ENCODE measurements around the gene NXF2.
"Not testable (repeated sequence)": the region's sequence is repeated elsewhere in the genome, so short reads cannot be mapped to it uniquely, and the experiment has no call there.

NXF2 gene

GRCh38 chrX:102246893-102247292 lies at the start of gene NXF2:
Gene NXF2 (plus strand): TSS chrX:102247167. CDS start chrX:102307079, 59,912 bp downstream.
- not testable (repeated sequence) for H3K4me1 ChIP-seq (ENCODE audit: insufficient read depth, low read length); H3K36me3 ChIP-seq (ENCODE audit: insufficient read depth, low read length); H3K4me3 ChIP-seq (ENCODE audit: low read length); H3K9me3 ChIP-seq (ENCODE audit: low read length); H2AFZ ChIP-seq (ENCODE audit: low read depth, low read length); H3K27me3 ChIP-seq (ENCODE audit: insufficient read depth, low read length)

- not testable (repeated sequence) for H3K27me3 ChIP-seq (ENCODE audit: insufficient read depth, low read length); H3K4me1 ChIP-seq (ENCODE audit: insufficient read depth, low read length); H3K9me3 ChIP-seq (ENCODE audit: low read length); H2AFZ ChIP-seq (ENCODE audit: low read depth, low read length); H3K36me3 ChIP-seq (ENCODE audit: insufficient read depth, low read length); H3K4me3 ChIP-seq (ENCODE audit: low read length)
Measured at GRCh38 chrX:102207940-102208339, 39.0 kb upstream of the NXF2 start.

- not testable (repeated sequence) for H3K4me1 ChIP-seq (ENCODE audit: insufficient read depth, low read length); H3K9me3 ChIP-seq (ENCODE audit: low read length); H2AFZ ChIP-seq (ENCODE audit: low read depth, low read length); H3K36me3 ChIP-seq (ENCODE audit: insufficient read depth, low read length); H3K4me3 ChIP-seq (ENCODE audit: low read length); H3K27me3 ChIP-seq (ENCODE audit: insufficient read depth, low read length)
Measured at GRCh38 chrX:102214986-102215385, 32.0 kb upstream of the NXF2 start, which contains the start of gene TCP11X1. Gene TCP11X1 (plus strand): TSS chrX:102215301.

GRCh38 chrX:102216497-102216896 lies 30.5 kb upstream of the NXF2 start:
- not testable (repeated sequence) for H3K27me3 ChIP-seq (ENCODE audit: insufficient read depth, low read length); H3K36me3 ChIP-seq (ENCODE audit: insufficient read depth, low read length); H2AFZ ChIP-seq (ENCODE audit: low read depth, low read length); H3K4me1 ChIP-seq (ENCODE audit: insufficient read depth, low read length); H3K9me3 ChIP-seq (ENCODE audit: low read length); H3K4me3 ChIP-seq (ENCODE audit: low read length)

- H3K4me3 ChIP-seq (ENCODE audit: low read length); H3K36me3 ChIP-seq (ENCODE audit: insufficient read depth, low read length); H3K4me1 ChIP-seq (ENCODE audit: insufficient read depth, low read length); H2AFZ ChIP-seq (ENCODE audit: low read depth, low read length); H3K9me3 ChIP-seq (ENCODE audit: low read length); H3K27me3 ChIP-seq (ENCODE audit: insufficient read depth, low read length): not testable (repeated sequence)
Measured at GRCh38 chrX:102235678-102236077, 11.3 kb upstream of the NXF2 start.

- not testable (repeated sequence) for H3K4me1 ChIP-seq (ENCODE audit: insufficient read depth, low read length); H3K9me3 ChIP-seq (ENCODE audit: low read length); H3K4me3 ChIP-seq (ENCODE audit: low read length); H3K27me3 ChIP-seq (ENCODE audit: insufficient read depth, low read length); H3K36me3 ChIP-seq (ENCODE audit: insufficient read depth, low read length); H2AFZ ChIP-seq (ENCODE audit: low read depth, low read length)
Measured at GRCh38 chrX:102240265-102240664, 6.7 kb upstream of the NXF2 start.

GRCh38 chrX:102272231-102272630 lies 25.3 kb downstream of the NXF2 start:
- H3K27me3 ChIP-seq (ENCODE audit: insufficient read depth, low read length); H2AFZ ChIP-seq (ENCODE audit: low read depth, low read length); H3K4me1 ChIP-seq (ENCODE audit: insufficient read depth, low read length); H3K4me3 ChIP-seq (ENCODE audit: low read length); H3K9me3 ChIP-seq (ENCODE audit: low read length); H3K36me3 ChIP-seq (ENCODE audit: insufficient read depth, low read length): not testable (repeated sequence)

- Histone ChIP-seq H2AFZ (ENCODE audit: low read depth, low read length) (no peak overlapping the region), H3K4me3 (ENCODE audit: low read length) (no peak overlapping the region), H3K4me1 (ENCODE audit: insufficient read depth, low read length) (no peaks in the 10 kb centered on the region), H3K36me3 (ENCODE audit: insufficient read depth, low read length) (no peaks in the 10 kb centered on the region), H3K9me3 (ENCODE audit: low read length) (no peaks in the 10 kb centered on the region), H3K27me3 (ENCODE audit: insufficient read depth, low read length) (no peaks in the 10 kb centered on the region)
Measured at GRCh38 chrX:102338162-102338561, 91.2 kb downstream of the NXF2 start.

GRCh38 chrX:102339312-102340298 lies 92.6 kb downstream of the NXF2 start:
- H3K4me3 ChIP-seq (ENCODE audit: low read length), result no peak overlapping the region
- no peak overlapping the region for H2AFZ ChIP-seq (ENCODE audit: low read depth, low read length)
- H3K36me3 ChIP-seq (ENCODE audit: insufficient read depth, low read length), result no peaks in the 10 kb centered on the region
- H3K4me1 ChIP-seq (ENCODE audit: insufficient read depth, low read length), result no peaks in the 10 kb centered on the region
- H3K9me3 ChIP-seq (ENCODE audit: low read length), result no peaks in the 10 kb centered on the region
- H3K27me3 ChIP-seq (ENCODE audit: insufficient read depth, low read length), result no peaks in the 10 kb centered on the region

GRCh38 chrX:102341867-102342266 lies 94.9 kb downstream of the NXF2 start:
- Histone ChIP-seq H3K4me1 (ENCODE audit: insufficient read depth, low read length) (no peaks in the 10 kb centered on the region), H2AFZ (ENCODE audit: low read depth, low read length) (no peak overlapping the region), H3K4me3 (ENCODE audit: low read length) (no peak overlapping the region), H3K9me3 (ENCODE audit: low read length) (no peaks in the 10 kb centered on the region), H3K27me3 (ENCODE audit: insufficient read depth, low read length) (no peaks in the 10 kb centered on the region), H3K36me3 (ENCODE audit: insufficient read depth, low read length) (no peaks in the 10 kb centered on the region)

GRCh38 chrX:102345916-102346315 lies 98.9 kb downstream of the NXF2 start:
- Histone ChIP-seq H3K27me3 (ENCODE audit: insufficient read depth, low read length) (no peaks in the 10 kb centered on the region), H3K36me3 (ENCODE audit: insufficient read depth, low read length) (no peaks in the 10 kb centered on the region), H3K4me1 (ENCODE audit: insufficient read depth, low read length) (no peaks in the 10 kb centered on the region), H2AFZ (ENCODE audit: low read depth, low read length) (no peak overlapping the region), H3K4me3 (ENCODE audit: low read length) (no peak overlapping the region), H3K9me3 (ENCODE audit: low read length) (no peaks in the 10 kb centered on the region)

Measured in neuron (in vitro differentiated cells).